Fibroblast of mammary gland (primary cell): ENCODE measurements around the gene CCDC85B.

ENCODE experiments used
- DNase-seq: peaks from one replicate; pipeline ENCODE4 v3.0.0-alpha.2; 2010; ENCODE audit warnings: low read depth
- H3K4me3 ChIP-seq: 2 replicates; pipeline ENCODE4 v1.5.1; 2011; ENCODE audit warnings: low read depth, mild to moderate bottlenecking, low read length, moderate library complexity; ENCODE audit not compliant: control insufficient read depth
- TF ChIP-seq, protein P1 (sequence below): conservative IDR thresholded peaks from 2 replicates; pipeline ENCODE4 v1.5.1; 2011; ENCODE audit warnings: low read depth, low read length, inconsistent platforms; ENCODE audit not compliant: control insufficient read depth, insufficient read depth

The CCDC85B gene

GRCh38 chr11:65892661-65893317 lies 2.3 kb downstream of the CCDC85B start:
- H3K4me3 ChIP-seq: peak overlapping the region; percentile 49
- TF ChIP-seq, protein P1, sequence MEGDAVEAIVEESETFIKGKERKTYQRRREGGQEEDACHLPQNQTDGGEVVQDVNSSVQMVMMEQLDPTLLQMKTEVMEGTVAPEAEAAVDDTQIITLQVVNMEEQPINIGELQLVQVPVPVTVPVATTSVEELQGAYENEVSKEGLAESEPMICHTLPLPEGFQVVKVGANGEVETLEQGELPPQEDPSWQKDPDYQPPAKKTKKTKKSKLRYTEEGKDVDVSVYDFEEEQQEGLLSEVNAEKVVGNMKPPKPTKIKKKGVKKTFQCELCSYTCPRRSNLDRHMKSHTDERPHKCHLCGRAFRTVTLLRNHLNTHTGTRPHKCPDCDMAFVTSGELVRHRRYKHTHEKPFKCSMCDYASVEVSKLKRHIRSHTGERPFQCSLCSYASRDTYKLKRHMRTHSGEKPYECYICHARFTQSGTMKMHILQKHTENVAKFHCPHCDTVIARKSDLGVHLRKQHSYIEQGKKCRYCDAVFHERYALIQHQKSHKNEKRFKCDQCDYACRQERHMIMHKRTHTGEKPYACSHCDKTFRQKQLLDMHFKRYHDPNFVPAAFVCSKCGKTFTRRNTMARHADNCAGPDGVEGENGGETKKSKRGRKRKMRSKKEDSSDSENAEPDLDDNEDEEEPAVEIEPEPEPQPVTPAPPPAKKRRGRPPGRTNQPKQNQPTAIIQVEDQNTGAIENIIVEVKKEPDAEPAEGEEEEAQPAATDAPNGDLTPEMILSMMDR: no peak
- no peak for DNase-seq

DNA sequence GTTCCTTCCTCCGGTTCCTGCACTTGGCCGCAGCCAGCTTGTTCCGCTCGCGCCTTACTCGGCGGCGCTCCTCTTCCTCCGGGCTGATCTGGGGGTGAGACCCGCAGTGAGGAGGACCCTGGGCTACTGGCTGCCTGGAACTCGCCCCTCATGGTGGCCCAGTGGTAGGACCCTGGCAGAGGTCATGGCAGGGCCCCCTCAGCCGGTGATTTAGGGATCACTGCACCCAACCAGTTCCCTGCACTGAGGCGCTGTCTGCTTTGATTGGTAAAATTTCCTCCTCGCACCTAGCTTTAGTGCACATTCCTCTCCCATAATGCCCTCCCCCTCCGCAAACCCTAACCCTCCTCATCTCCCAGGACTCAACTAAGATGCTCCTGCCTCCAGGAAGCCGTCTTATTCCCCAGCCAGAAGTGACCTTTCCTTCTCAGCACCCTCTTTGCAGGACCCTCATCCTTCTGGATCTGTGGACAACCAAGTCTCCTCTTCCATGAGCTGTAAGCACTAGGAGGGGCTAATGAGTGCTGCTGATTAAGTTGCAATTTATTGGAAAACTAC lies 3.6 kb downstream of the CCDC85B start:
- TF ChIP-seq, protein P1: peak; percentile 4
- peak overlapping the region; percentile 4 for H3K4me3 ChIP-seq

DNA sequence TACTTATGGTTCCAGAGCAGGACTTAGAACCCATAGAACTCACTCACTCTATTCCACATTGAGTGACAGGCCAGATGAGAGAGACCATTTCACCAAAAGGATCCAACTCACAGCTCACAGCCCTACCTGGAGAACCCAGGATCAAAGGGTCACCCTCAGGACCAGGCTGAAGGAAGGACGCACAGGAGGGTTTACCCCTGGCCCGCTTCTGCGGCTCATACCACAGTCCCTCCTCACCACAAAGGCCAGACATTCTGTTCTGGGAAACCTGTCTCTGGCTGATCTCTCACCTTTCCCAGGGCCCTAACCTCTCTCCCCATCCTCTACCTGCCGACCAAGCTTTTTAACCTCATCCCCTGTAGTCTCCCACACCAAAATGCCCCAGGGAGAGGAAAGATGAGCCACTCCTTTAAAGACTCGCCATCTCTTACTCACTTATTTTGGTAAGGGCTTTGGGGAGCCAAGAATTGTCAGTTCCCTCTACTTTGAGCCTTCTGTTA lies 5.1 kb downstream of the CCDC85B start:
- DNase-seq: no peak

More for the DNA sequence above, 3.6 kb downstream of the CCDC85B start:
- DNase-seq: no peak

GRCh38 chr11:65896034-65896999 lies 5.8 kb downstream of the CCDC85B start:
- TF ChIP-seq, protein P1: no peak
- peak overlapping the region; percentile 92 for H3K4me3 ChIP-seq
- no peak for DNase-seq

More for the DNA sequence above, 5.1 kb downstream of the CCDC85B start:
- TF ChIP-seq, protein P1: no peak
- peak overlapping the region; percentile 92 for H3K4me3 ChIP-seq

DNA sequence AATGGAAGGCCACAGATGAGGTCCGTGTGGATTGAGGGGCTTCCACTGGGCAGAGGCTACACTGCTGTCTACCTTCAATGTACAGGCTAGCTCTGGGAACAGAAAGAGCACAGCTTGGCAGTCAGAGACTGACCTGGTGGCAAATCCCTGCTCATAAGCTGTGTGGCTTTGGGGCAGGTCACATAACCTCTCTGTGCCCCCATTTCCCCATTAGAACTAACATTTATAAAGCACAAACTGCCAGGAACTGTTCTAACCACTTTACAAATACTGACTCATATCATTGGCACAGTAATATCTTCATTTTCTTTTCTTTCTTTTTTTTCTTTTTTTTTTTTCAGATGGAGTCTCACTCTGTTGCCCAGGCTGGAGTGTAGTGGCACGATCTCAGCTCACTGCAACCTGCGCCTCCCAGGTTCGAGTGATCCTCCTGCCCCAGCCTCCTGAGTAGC lies 6.6 kb downstream of the CCDC85B start:
- peak overlapping the region; percentile 92 for H3K4me3 ChIP-seq

DNA sequence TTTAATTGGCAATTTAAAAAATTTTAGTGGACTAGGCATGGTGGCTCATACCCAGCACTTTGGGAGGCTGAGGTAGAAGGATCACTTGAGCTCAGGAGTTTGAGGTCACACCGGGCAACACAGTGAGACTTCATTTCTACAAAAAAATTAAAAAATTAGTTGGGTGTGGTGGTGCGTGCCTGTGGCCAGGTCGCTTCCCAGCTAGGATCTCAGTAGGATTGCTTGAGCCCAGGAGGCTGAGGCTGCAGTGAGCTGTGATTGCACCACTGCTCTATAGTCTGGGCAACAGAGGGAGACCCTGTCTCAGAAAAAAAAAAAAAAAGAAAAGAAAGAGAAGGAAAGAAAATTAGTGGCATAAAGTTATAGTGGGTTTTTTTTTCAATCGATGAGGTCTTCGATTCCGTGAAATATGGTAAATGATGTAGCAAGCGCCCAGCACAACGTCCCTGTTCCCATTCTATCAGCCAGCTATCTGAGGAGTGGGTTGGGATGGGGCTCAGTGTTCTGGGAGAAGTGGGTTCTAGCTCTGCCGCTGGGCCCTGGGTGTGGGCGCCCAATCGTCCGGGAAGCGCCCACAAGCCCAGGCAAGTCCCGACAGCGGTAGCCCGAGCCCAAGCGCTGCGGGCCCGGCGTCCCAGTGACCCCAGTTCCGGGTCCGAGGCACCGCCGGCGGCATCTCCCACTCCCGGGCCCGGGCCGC lies 8.3 kb downstream of the CCDC85B start:
- TF ChIP-seq, protein P1: no peak
- DNase-seq: no peak
- peak overlapping the region; percentile 92 for H3K4me3 ChIP-seq

More for the DNA sequence above, 6.6 kb downstream of the CCDC85B start:
- DNase-seq: no peak
- TF ChIP-seq, protein P1: no peak
